Stimulated activated CD4-positive, alpha-beta T cell treated with anti-CD3 and anti-CD28 coated beads, Interleukin-12 subunit alpha, Interleukin-12 subunit beta, amount 100 ng/mL, for 24 hours (primary cell): ENCODE measurements around the gene DAB1.

Experiments used
- DNase-seq, 2 experiments: peaks; one replicate each; pipeline ENCODE4 v3.0.0-alpha.2; 2020; ENCODE audit warnings: low read depth in 2 of 2

DAB1 gene

DNA sequence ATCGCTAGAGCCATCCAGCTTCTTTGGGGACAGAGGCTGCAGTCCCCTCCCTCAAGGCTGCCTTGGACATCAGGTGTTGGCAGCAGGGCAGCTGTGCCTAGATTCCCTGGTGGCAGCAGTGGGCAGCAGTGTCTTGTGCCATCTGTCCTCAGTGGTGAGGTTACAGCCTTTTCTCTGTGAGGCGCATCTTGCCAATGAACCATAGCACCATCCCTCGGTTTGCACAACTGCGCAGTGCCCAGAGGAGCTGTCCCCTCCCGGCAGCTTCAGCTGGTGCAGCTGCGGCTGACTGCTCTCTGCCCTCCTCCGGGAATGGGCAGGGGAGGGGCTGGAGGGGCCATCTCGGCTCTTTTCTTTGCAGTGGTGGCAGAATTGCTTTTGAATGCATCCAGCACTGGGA, 399.0 kb downstream of the DAB1 start:
- DNase-seq: no peak

DNA sequence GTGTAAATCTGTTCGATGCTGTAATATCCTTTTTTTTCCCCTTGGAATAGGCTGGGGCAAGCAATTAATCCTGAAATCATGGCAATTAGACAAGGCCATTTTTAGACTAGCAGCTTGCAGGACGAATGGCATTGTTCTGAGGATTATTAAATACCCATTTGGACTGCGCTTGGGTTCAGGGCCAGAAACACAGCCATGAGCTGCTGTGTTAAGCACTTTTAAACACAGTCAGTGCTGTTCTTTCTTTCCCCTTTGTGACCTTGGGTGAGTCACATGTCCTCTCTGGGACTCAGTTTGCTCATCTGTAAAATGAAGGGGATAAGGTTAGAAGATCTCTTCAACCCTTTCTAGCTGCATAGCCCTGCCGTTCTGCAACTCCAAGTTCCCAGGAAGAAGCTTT, 399.4 kb downstream of the DAB1 start:
- no peak for DNase-seq

DNA sequence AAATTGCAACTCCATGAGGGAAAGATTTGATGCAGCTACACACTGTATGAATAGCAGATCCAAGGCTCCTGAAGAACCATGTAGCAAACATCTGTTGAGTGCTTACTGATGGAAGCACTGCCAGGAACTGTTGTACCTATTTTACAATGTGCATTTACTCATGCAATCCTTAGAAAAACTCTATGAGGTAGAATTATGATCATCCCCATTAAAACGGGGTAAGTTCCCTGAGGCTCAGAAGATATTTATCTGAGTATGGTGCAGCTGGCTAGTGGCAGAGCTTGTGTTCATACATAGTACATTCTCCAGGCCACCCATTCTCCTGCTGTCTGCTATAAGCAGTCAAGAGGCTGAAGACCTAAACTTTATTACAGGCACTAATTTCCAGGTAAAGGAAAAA, 403.6 kb downstream of the DAB1 start:
- no peak for DNase-seq

DNA sequence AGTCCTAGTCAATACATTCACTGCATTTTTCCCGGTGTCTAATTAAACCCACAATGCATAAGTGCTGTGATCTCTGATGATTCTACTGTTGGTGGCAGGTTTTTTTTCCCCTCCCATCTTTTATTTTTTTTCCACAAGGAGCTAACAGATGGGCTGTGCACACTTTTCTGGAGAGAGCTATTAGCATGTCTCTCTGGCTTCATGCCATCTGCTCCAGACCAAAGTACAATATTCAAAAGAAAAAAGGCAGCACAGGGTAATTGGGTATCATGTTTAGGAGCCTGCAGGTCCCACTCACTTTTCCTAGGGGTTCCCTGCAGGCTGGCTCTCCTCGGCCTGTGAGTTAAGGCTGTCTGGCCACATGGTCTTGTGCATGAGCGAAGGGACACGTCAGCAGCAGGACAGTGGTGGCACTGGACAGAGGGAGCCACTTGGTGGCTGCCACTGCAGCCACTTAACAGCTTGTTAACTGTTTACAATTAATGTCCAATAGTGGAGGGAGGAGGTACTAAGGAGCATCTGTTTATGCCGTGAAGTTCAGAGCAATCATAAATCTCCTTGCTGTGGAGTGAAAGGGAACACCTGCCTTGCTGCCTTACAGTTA, 404.5 kb downstream of the DAB1 start:
- DNase-seq: no peak

DNA sequence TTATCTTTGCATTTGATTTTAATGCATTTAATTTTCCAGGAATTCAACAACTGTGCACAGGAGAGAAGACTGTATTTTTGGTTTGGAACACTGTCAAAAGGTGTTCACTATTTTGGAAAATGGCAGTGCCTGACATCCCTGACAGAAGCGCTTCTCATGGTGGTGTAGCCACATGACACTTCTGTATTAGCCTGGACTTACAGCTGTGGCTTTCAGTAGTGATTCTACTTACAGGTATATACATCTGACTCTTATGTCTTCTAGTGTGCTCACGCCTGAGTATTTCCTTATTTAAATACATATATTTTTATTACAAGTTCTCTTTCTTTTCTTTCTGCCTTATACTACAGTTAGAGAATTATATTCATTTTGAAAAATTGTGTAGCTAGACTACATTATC, 405.7 kb downstream of the DAB1 start:
- no peak for DNase-seq

DNA sequence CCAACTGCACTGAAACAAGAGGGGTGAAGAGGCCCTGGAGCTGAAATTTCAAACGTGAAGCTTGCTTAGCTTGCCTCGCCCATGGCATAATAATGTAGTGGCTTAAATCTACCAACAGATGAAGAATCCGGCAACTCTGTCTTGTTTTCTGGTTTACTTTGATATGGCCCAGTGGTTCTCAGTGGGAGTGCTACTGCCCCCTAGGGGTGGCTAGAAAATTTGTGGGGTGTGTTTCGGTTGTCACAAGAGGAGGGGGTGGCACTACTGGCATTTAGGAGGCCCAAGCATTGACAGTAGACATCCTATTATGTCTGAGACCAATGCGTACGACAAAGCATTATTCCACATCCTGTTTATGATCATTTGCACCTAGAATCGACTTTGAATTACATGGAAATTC, 406.1 kb downstream of the DAB1 start:
- DNase-seq: no peak

DNA sequence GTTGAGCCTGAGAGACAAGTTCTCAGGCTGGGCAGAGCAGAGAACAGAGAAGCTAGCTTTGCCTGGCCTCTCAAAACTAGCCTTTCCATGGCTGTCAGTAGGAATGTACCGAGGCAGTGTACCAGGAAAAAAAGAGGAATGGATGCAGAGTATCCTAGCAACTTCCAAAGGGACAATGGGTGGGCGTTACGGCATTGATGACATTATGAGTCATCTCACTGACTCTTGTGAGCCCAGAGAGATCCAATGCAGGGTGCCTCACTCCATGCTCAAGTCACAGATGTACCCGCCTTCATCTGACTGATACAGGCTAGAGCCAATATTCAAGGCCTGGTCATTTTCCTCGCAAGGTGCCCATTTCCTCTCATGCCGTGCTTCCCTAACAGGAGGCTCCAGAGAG, 406.7 kb downstream of the DAB1 start:
- no peak for DNase-seq

DNA sequence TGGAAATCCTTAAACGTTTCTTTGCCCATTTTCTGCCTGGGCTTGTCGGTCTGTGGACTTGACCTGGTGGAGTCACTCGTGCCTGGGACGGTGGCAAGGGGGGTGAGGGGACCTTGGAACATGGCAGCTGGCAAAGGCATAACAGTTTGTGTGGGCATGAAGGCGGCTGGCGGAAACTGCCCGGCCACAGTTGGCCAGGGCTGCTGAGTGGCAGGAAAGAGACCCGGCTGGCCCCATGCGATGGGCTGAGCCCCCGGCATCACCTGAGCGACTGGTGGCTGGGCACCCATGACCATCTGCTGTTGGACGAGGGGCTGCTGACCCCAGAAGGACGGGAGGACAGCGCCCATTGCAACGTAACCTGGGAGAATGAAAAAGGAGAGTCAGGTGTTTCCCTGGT, 408.8 kb downstream of the DAB1 start:
- DNase-seq: no peak

DNA sequence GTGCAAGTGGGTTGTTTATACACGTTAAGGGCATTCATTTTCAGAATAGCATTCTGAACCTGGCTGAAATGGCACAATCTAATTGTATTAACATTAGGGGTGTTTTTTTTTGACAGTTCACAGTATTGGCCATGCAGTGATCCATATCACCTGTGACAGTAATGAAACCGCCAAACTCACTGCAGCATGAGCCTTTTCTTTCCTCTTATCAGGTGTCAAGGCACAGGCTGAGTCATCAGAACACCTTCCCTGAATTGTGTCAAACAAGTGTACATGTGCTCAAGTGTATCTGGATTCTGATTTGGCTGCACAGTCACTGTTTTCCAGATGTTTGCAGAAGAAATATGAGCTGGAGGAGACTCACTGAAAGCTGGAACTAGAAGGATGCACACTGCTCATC, 410.3 kb downstream of the DAB1 start:
- DNase-seq: no peak

DNA sequence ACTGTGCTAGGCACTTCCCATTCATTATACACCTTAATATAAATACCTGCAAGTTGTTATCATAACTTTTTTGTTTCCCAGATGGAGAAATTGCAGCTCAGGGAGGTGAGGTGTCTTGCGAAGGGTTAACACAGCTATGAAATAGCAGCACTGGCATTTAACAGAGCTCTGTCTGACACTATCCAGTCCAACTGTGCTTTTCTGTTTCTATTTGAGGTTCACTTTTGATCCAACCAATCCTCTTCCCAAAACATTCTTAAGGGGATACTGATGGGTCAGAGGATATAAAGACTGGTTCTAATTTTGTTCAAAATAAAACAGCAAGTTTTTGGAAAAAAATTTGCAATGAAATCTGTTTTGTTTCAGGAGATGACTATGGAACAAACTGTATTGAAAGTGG, 411.5 kb downstream of the DAB1 start:
- no peak for DNase-seq

DNA sequence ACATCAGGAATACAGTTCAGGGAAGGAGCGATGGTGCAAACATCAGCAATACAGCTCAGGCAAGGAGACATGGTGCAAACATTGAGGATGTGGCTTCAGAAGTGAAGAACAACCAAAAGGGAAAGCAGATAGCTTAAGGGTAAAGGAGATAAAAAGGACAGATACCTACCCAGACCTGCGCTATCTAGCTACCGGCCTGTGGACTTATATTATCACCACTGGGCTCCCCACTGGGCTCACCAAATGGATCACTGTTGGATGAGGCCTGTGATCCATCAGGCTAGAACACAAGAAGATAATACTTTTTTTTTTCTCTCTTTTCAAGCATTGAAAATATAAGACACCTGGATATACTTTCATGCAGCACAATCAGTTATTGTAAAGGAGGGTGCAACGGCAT, 413.3 kb downstream of the DAB1 start:
- DNase-seq: no peak

DNA sequence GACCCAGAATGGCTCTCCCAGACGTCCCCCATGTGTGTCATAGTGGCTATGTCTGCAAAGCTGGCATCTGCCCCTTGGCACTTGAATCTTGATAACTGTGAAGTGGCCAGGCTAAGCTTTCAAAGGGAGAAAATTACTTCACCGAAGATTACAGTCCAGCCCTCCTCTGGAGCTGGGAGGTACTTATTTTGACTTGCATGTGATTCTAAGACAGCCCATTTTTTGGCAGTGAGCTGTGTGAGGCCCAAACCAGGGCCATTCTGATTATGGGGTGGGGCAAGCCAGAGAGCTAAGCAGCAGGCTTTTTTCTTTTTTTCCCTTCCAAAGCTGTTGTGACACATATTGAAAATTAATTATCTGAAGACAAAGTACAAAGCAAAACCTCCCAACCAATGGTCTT, 415.9 kb downstream of the DAB1 start:
- no peak for DNase-seq

DNA sequence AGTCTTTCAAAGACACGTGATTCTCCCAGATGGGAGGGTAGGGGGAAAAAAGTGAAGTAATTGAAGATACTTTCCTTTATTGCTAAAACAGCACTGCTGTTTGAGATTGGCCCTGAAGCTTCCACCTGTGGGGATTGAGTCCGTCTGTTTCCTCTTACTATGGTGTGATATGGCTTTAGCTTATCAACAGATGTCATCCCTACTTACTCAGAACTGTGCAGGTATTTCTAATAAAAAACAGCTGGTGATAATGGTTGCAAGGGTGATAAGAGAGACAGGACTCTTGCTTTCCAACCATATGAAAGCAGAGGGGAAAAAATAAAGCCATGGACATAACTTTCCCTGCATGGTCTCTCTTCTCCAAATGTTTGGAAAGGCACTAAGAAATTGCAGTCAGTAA, 416.4 kb downstream of the DAB1 start:
- DNase-seq: no peak

DNA sequence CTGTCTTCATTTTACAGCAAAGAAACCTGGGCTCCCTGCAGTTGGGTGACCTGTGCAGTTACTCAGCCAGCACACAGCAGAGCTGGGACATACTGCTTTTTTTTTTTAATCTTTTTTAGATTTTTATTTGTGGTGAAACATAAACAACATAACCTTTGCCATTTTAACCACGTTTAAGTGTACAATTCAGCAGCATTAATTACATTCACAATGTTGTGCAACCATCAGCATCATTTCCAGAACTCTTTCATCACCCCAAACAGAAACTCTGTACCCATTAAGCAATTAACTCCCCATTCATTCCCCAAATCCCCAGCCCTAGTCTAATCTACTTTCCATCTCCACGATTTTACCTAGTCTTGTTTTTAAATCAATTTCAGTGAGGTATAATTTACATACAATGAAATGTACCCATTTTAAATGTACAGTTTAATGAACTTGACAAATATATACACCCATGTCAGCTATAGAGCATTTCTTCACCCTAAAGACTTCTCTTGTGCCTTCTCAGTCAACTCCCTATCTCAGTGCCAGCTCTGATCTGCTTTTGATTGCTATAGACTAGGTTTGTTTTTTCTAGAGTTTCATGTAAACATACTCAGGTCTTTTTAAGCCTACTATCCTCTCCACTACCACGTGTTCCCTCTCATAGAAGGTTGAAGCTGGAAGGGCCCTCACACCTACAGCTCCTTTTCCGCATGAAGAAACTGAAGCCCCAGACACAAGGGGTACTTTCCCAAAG, 420.3 kb downstream of the DAB1 start:
- no peak for DNase-seq

DNA sequence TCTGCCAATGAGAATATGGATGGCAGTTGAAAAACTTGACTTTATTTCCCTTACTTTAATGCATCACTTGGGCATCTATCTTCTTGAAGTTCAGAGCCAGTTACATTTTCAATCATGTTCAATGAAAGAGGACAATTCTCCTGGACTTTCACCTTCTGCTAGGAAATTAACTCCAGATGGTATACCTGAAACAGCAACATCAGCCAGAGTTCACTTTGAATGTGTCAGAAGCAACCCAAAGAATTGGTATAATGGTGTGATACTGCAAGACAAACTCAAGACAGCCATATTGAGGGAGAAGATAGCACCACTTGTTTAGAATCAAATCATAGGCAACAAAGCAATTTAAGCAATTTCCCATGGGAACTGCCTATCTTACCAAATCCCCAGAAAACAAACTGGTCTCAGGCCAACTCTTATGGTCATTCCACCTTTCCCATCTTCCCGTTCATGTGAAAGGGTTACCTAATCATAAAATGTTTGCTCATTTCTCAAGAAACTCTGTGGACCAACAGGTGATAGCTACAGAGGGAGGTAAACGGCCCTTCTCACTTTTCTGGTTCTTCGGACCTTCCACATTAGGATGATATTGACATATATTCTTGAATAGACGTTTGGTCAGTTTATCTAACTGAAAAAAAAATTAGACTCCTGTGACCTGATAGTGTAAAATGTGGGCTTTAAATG, 428.3 kb downstream of the DAB1 start:
- no peak for DNase-seq

DNA sequence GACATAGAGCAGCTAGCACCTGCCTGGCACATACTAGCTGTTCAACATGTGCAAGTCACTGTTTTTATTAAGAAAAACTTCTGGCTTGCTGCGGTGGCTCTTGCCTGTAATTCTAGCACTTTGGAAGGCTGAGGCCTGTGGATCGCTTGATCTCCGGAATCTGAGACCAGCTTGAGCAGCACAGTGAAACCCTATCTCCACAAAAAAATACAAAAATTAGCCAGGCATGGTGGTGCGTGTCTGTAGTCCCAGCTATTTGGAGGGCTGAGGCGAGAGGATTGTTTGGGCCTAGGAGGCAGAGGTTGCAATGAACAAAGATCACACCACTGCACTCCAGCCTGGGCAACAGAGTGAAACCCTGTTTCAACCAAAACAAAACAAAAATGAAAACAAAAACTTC, 430.4 kb downstream of the DAB1 start:
- DNase-seq: no peak

DNA sequence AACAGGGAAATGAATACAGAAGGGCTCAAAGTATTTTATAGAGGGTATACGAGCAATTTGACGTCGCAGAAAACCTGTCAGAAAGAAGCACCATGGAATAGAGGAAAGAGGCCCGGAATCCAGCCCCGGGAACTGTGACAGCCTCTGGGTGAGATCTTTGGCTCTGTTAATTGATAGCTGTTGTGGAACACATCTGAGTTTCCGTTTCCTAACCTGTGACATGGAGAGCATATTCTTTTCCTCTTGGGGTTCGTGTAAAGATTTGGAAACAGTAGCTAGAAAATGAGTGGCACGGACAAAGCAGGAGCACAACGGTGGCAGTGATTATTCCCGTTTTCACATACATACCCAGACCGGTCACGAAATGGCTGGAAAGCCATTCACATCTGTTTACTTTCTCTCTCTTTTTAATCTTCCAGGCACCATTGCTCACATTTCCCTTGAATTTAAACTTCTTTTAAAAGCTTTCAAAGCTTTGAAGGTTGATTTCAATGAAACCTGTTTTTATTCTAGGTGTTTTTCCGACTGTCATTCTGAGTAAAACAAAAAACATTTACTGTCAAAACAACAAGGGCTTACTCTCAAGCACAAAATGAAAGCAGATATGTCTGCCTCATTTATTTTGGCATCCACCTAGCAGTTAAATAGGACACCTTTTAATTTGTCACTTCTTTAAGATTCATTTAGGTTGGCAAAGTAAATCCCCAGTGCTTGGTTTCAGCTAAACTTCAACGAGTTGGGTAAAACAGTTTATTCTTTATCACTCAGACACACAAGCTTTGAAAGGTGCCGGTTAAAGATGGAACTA, 431.3 kb downstream of the DAB1 start:
- no peak for DNase-seq

DNA sequence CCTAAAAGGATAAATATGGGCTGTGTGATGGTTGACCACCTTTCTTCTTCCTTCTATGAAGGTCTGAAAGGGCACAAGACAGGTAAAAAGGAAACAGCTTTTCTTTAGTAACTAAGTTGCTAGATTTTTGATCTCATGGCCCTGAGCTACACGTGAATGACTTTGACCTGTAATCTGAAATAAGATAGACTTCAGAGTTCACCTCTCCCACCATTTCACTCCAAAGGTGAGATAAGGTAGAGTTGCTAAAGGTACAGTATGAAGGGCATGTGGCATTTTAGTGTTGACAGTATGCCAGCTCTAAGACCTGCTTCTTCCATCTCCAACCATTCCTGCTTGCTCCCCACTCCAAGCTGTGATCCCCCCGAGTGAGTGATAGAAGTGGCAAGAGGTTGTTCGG, 432.3 kb downstream of the DAB1 start:
- DNase-seq: no peak

DNA sequence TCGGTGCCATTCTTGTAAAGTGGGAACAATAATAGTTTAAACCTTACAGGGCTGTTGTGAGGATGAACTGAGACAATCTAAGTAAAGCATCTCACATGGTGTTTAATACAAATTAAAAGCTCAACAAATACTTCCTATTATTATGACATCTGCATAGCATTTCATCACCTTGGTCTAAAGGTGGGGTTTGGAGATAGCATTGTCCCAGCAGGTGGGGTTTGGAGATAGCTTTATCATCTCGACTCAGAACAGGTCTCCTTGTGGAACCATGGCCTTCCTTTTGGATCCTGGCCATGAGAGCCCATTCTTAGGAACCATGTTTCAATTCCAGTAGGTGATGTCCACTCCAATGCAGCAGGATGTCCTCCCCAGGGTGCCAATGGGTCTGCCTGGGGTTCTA, 437.5 kb downstream of the DAB1 start:
- no peak for DNase-seq

DNA sequence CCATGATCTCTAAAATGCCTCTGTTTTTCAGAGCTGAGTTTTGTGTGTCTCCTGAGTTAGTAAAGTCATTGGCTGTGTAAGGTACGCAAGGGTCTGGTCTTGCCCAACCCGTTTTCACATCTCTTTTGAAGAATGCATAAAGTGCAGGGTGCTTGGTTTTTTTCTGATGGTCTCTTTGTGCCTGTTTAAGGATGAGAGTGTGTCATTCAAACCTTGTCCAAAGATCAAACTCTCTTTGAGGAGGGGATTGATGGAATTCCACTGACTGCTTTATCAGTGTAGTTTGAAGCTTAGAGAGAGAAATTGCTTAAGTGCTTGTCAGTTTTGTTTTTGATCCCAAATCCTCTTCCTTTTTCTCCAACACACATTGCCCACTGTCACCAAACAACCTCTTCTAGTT, 438.0 kb downstream of the DAB1 start:
- DNase-seq: no peak

DNA sequence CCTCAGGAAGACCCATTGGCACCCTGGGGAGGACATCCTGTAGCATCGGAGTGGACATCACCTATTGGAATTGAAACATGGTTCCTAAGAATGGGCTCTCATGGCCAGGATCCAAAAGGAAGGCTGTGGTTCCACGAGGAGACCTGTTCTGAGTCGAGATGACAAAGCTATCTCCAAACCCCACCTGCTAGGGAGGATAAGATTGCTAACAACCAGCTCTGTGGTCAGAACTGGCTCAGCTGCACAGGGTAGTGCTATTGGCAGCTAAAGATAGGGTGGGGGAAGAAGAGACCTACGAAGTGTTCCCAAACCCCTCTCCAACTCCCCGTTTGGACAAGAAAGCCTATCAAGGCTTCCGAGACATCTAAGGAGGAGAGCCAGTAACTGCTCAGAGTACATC, 440.4 kb downstream of the DAB1 start:
- no peak for DNase-seq

DNA sequence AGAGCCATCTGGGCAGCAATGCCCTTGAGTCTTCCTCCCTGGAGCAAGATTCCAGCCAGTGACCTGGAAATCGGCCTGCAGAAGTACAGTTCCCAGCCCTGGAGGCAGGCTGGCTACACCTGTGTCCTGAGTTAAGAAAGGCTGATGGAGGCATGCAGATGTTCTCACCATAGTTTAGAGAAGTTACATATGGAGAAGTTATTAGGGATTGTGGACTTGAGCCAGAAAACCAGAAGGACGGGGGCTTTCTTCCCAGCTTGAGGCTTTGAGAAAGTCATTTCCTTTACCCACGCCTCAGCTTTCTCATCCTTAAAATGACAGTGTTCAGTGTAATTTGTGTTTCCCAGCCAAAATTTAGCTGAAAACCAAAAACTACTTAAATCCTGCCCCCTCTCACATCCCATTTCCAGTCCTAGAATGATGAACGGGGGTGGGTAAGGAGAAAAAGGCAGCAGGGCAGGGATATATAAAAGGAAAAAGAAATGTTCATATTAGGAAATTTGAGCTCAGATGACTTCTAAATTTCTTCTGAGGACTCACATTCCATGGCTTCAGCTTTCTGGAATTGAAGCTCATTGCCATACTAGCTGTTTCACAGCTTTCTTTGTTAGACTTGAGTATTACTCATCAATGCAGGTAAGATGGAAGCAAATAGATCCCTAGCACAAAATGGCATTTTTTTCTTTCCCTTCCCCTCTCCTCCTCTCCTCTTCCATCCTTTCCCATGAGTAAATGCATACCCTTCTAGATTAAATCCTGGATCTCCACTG, 443.7 kb downstream of the DAB1 start:
- DNase-seq: no peak
